ENCODE data around the gene ZNF223.

The ZNF223 gene

GRCh38 chr19:44066305-44066704, 14.5 kb downstream of the ZNF223 start:
- H3K4me3 ChIP-seq (ENCODE audit: low read depth, low read length), result no peak overlapping the region
- TF ChIP-seq, protein P1, sequence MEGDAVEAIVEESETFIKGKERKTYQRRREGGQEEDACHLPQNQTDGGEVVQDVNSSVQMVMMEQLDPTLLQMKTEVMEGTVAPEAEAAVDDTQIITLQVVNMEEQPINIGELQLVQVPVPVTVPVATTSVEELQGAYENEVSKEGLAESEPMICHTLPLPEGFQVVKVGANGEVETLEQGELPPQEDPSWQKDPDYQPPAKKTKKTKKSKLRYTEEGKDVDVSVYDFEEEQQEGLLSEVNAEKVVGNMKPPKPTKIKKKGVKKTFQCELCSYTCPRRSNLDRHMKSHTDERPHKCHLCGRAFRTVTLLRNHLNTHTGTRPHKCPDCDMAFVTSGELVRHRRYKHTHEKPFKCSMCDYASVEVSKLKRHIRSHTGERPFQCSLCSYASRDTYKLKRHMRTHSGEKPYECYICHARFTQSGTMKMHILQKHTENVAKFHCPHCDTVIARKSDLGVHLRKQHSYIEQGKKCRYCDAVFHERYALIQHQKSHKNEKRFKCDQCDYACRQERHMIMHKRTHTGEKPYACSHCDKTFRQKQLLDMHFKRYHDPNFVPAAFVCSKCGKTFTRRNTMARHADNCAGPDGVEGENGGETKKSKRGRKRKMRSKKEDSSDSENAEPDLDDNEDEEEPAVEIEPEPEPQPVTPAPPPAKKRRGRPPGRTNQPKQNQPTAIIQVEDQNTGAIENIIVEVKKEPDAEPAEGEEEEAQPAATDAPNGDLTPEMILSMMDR (IDR thresholded peaks at IDR 0.05; ENCODE audit: control insufficient read depth, extremely low read depth, insufficient read depth), result no peak
- DNase-seq (ENCODE audit: low read depth), result no peak

DNA sequence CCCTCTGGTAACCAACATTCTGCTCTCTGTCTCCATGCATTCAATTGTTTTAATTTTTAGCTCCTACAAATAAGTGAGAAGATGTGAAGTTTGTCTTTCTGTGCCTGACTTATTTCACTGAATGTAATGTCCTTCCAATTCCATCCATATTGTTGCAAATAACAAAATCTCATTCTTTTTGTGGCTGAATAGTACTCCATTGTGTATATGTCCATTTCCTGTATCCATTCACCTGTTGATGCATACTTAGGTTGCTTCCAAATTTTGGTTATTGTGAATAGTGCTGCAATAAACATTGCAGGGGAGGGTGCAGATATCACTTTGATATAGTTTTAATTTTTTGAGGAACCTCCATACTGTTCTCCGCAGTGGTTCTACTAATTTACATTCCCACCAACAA, 17.6 kb downstream of the ZNF223 start:
- no peak overlapping the region for H3K4me3 ChIP-seq (ENCODE audit: low read depth, low read length)
- TF ChIP-seq, protein P1 (IDR thresholded peaks at IDR 0.05; ENCODE audit: control insufficient read depth, extremely low read depth, insufficient read depth), result no peak
- no peak for DNase-seq (ENCODE audit: low read depth)

DNA sequence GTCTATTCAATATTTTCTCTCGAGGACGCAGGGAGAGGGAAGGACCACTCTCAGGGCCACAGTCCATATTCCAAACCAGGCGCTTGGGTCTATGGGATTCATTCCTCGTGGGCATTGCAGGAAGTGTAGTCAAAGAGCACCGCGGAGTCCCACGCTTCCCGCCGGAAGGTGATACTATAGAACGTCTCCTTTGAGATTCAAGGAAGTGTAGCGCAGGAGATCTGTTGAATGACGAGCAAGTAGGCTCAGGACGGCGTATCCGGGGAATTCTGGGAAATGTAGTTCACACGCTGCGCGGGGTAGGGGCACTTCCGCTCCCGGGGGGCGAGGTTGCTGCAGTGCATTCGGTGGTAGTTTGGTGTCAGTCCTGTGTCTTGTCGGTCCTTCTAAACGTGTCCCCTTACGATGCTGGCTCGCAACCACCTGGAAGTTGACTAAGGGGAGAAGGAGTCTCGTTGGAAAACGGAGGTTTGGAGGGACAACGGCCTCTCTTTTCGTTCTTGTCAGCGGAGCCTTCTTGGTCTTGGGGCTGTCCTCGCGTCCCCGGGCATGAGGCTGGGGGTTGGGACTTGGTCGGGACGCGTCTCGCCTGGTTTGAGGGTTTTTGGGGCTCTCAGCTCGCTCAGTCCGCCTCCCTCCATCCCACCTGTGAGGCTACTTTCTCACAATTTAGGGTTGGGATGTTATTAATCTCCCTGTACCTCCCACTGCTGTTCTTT, 20.1 kb downstream of the ZNF223 start, which contains the start of gene ZNF284:
Gene ZNF284, plus strand, starts transcription at position 336 of the 719 bp plus-strand sequence. CDS start 4,231 bp downstream, outside the sequence.
- TF ChIP-seq, protein P1 (IDR thresholded peaks at IDR 0.05; ENCODE audit: control insufficient read depth, extremely low read depth, insufficient read depth), result no peak
- DNase-seq (ENCODE audit: low read depth), result peak; percentile 63
- H3K4me3 ChIP-seq (ENCODE audit: low read depth, low read length), result peak within 1 kb of the TSS; percentile 69

DNA sequence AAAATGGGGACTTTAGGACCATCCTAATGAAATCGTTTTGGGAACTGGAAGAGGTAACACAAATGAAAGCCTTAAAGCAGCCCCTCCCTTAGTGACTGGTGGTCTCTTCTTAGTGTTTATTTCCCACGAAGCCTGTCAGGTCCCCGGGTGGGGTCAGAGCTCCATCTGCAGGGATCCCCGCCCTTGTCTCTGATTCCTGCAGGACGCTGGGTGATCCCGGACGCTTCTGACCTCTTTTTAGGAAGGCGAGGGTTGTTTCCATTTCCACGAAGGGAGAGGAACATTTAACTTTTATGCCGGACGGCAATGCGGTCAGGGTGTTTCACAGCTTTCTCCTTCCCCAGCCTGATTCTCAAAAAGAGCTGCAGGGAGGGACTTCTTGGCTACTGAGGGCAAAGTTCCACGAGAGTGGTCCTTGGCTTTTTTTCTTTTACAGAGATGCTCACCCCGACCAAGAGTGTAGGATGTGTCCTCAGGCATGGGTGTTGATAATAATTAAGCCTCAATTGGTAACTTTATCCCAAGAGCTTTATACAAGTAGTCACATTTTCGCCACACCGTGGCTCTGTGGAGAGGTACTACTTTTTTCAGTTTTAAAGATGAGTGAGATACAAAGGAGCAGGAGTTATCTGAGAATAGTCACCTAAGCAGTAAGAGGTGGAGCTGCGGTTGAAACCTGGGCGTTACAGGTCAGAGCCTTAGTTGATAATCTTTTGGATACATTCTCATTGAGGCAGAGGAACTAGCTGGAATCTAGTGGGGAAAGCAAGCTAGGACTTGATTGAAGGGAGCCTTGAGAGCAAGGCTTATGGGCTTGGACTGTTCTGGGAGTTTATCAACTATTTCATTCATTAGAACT, 20.9 kb downstream of the ZNF223 start:
- peak overlapping the region; percentile 69 for H3K4me3 ChIP-seq (ENCODE audit: low read depth, low read length)
- DNase-seq (ENCODE audit: low read depth), result no peak
- TF ChIP-seq, protein P1 (IDR thresholded peaks at IDR 0.05; ENCODE audit: control insufficient read depth, extremely low read depth, insufficient read depth), result peak; percentile 10; the same call in 1 of the 2 replicates

- no peak for DNase-seq (ENCODE audit: low read depth)
- TF ChIP-seq, protein P1 (IDR thresholded peaks at IDR 0.05; ENCODE audit: control insufficient read depth, extremely low read depth, insufficient read depth), result no peak
- H3K4me3 ChIP-seq (ENCODE audit: low read depth, low read length), result no peak overlapping the region
Observed at GRCh38 chr19:44076325-44076724, 24.5 kb downstream of the ZNF223 start.

DNA sequence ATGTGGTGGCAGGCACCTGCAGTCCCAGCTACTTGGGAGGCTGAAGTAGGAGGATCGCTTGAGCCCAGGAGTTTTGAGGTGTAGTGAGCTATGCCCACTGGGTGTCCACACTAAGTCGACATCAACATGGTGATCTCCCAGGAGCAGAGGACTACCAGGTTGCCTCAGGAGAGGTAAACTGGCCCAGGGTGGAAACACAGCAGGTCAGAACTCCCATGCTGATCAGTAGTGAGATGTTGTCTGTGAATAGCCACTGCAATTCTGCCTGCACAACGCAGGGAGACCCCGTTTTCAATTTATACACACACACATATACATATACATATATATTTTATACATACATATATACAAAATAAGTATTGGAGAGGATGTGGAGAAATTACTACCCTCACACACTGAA, 40.3 kb downstream of the ZNF223 start:
- TF ChIP-seq, protein P1 (IDR thresholded peaks at IDR 0.05; ENCODE audit: control insufficient read depth, extremely low read depth, insufficient read depth), result no peak
- H3K4me3 ChIP-seq (ENCODE audit: low read depth, low read length), result no peak overlapping the region
- no peak for DNase-seq (ENCODE audit: low read depth)

All from LNCaP clone FGC (cell line).